ENCODE data around the gene URI1.
A peak's percentile ranks its signal among the peaks of the same experiment; 100 is the strongest.
"Not testable (repeated sequence)": the region's sequence is repeated elsewhere in the genome, so short reads cannot be mapped to it uniquely, and the experiment has no call there.

The URI1 gene

GRCh38 chr19:29961311-29961710 is 19.3 kb downstream of the URI1 start:
- no peak for TF ChIP-seq CTCF (IDR thresholded peaks at IDR 0.05; ENCODE audit: low read depth, low read length)
- H3K4me3 ChIP-seq (replicated peaks in 1 of 2; ENCODE audit: low read depth in 2 of 2, low read length in 2 of 2) = no peak overlapping the region
- no peak for DNase-seq (ENCODE audit: low read depth in 2 of 2)

- no peak for DNase-seq (ENCODE audit: low read depth in 2 of 2)
- no peak overlapping the region for H3K4me3 ChIP-seq (replicated peaks in 1 of 2; ENCODE audit: low read depth in 2 of 2, low read length in 2 of 2)
- no peak for TF ChIP-seq CTCF (IDR thresholded peaks at IDR 0.05; ENCODE audit: low read depth, low read length)
These were observed 20.8 kb downstream of the URI1 start for GRCh38 chr19:29962793-29963192.

- DNase-seq (ENCODE audit: low read depth in 2 of 2) = no peak
- H3K4me3 ChIP-seq (replicated peaks in 1 of 2; ENCODE audit: low read depth in 2 of 2, low read length in 2 of 2) = no peak overlapping the region
- no peak for TF ChIP-seq CTCF (IDR thresholded peaks at IDR 0.05; ENCODE audit: low read depth, low read length)
These were observed 21.5 kb downstream of the URI1 start for GRCh38 chr19:29963576-29963975.

- H3K4me3 ChIP-seq (replicated peaks in 1 of 2; ENCODE audit: low read depth in 2 of 2, low read length in 2 of 2) = no peak overlapping the region
- peak; percentile 28 to 45 for DNase-seq (ENCODE audit: low read depth in 2 of 2)
- no peak for TF ChIP-seq CTCF (IDR thresholded peaks at IDR 0.05; ENCODE audit: low read depth, low read length)
These were observed 22.1 kb downstream of the URI1 start for GRCh38 chr19:29964171-29964570.

GRCh38 chr19:29965492-29965891 is 23.5 kb downstream of the URI1 start:
- peak in 1 of 2 donors; percentile 62 for DNase-seq (ENCODE audit: low read depth in 2 of 2)
- H3K4me3 ChIP-seq (replicated peaks in 1 of 2; ENCODE audit: low read depth in 2 of 2, low read length in 2 of 2) = no peak overlapping the region
- no peak for TF ChIP-seq CTCF (IDR thresholded peaks at IDR 0.05; ENCODE audit: low read depth, low read length)

- not testable (repeated sequence) for H3K4me3 ChIP-seq (replicated peaks in 1 of 2; ENCODE audit: low read depth in 2 of 2, low read length in 2 of 2); DNase-seq (ENCODE audit: low read depth in 2 of 2)
These were observed 24.1 kb downstream of the URI1 start for GRCh38 chr19:29966142-29966541.

- no peak overlapping the region for H3K4me3 ChIP-seq (replicated peaks in 1 of 2; ENCODE audit: low read depth in 2 of 2, low read length in 2 of 2)
- peak; percentile 30 for TF ChIP-seq CTCF (IDR thresholded peaks at IDR 0.05; ENCODE audit: low read depth, low read length)
- peak; percentile 42 to 52 for DNase-seq (ENCODE audit: low read depth in 2 of 2)
These were observed 24.7 kb downstream of the URI1 start for GRCh38 chr19:29966588-29967249.

Measured in cardiac fibroblast (primary cell).